DMS 273 (cell line): ENCODE results near the gene ATP4B.

Experiments
- DNase-seq: peaks from one replicate; lab custom pipeline; 2025; ENCODE audit not compliant: unreplicated experiment; lab: John Stamatoyannopoulos, UW

Gene ATP4B

GRCh38 chr13:113657851-113658741 lies at the start of gene ATP4B:
Gene ATP4B (minus strand): TSS chr13:113658198. CDS start chr13:113658144, 54 bp downstream.
- DNase-seq: no peak

GRCh38 chr13:113672002-113672651 lies 14.1 kb upstream of the ATP4B start:
- no peak for DNase-seq

- DNase-seq: no peak
Measured at GRCh38 chr13:113671066-113672001, 13.3 kb upstream of the ATP4B start.

GRCh38 chr13:113670541-113670940 lies 12.5 kb upstream of the ATP4B start:
- DNase-seq: no peak

- DNase-seq: no peak
Measured at GRCh38 chr13:113669755-113670341, 11.8 kb upstream of the ATP4B start.

- no peak for DNase-seq
Measured at GRCh38 chr13:113669231-113669754, 11.3 kb upstream of the ATP4B start.

GRCh38 chr13:113668491-113668971 lies 10.5 kb upstream of the ATP4B start:
- DNase-seq: no peak

GRCh38 chr13:113667771-113668490 lies 9.9 kb upstream of the ATP4B start:
- no peak for DNase-seq

- DNase-seq: peak; percentile 17
Measured at GRCh38 chr13:113666951-113667701, 9.1 kb upstream of the ATP4B start, which contains the start of gene GRK1. Gene GRK1 (plus strand): TSS chr13:113667219. CDS start chr13:113667387, 168 bp downstream.

GRCh38 chr13:113666329-113666670 lies 8.3 kb upstream of the ATP4B start:
- no peak for DNase-seq

- no peak for DNase-seq
Measured at GRCh38 chr13:113665597-113666328, 7.8 kb upstream of the ATP4B start.

- DNase-seq: no peak
Measured at GRCh38 chr13:113664751-113665596, 7.0 kb upstream of the ATP4B start.

GRCh38 chr13:113663934-113664333 lies 5.9 kb upstream of the ATP4B start:
- DNase-seq: peak; percentile 53

GRCh38 chr13:113661509-113661908 lies 3.5 kb upstream of the ATP4B start:
- DNase-seq: no peak

GRCh38 chr13:113660066-113660465 lies 2.1 kb upstream of the ATP4B start:
- DNase-seq: no peak

GRCh38 chr13:113659337-113659736 lies 1.3 kb upstream of the ATP4B start:
- no peak for DNase-seq

GRCh38 chr13:113658836-113659235 lies 838 bp upstream of the ATP4B start:
- no peak for DNase-seq
